ENCODE results near the gene GMPR2. TPM values are rescaled to one million over a fixed set of nuclear protein-coding genes. Genes with fewer than 3 reads are reported as not detected.

Gene GMPR2
- total and polyA plus RNA-seq, 2 of the 13 experiments (the other 11 are each of a cell fraction or from before 2014, with no cell fraction given) = 210 to 273 TPM

- TF ChIP-seq NCOA5 (CRISPR knock-in tag; IDR thresholded peaks at IDR 0.05) (peak; percentile 95), MLLT10 (CRISPR knock-in tag; IDR thresholded peaks at IDR 0.05) (peak; percentile 75), IRF9 (CRISPR knock-in tag; IDR thresholded peaks at IDR 0.05; ENCODE audit: borderline replicate concordance) (peak; percentile 99), ZNF460 (CRISPR knock-in tag; IDR thresholded peaks at IDR 0.05; ENCODE audit: borderline replicate concordance) (no peak), PAF1 (CRISPR knock-in tag; IDR thresholded peaks at IDR 0.05) (no peak; the same call in 1 of the 2 replicates), ZNF44 (CRISPR knock-in tag; IDR thresholded peaks at IDR 0.05) (peak; percentile 97), BRD4 (CRISPR knock-in tag; IDR thresholded peaks at IDR 0.05) (peak; percentile 95), POLR2AphosphoS5 (IDR thresholded peaks at IDR 0.05; ENCODE audit: low read depth, low read length) (peak; percentile 91), KAT7 (CRISPR knock-in tag; IDR thresholded peaks at IDR 0.05; ENCODE audit: borderline replicate concordance) (peak; percentile 97), ZXDC (CRISPR knock-in tag; IDR thresholded peaks at IDR 0.05) (no peak), DBP (CRISPR knock-in tag; IDR thresholded peaks at IDR 0.05; ENCODE audit: not compliant biosample characterization) (peak; percentile 98), RFX5 (IDR thresholded peaks at IDR 0.05; ENCODE audit: low read depth, low read length) (0 out of 2 replicates have a peak, but pooled peaks have one; percentile 42), DDIT3 (CRISPR knock-in tag; IDR thresholded peaks at IDR 0.05) (peak; percentile 78; the same call in 1 of the 2 replicates), ZNF710 (CRISPR knock-in tag; IDR thresholded peaks at IDR 0.05; ENCODE audit: borderline replicate concordance) (peak; percentile 77), ZNF546 (CRISPR knock-in tag; conservative IDR thresholded peaks at IDR 0.05) (peak; percentile 99), ZNF354B (CRISPR knock-in tag; IDR thresholded peaks at IDR 0.05) (peak; percentile 98), ATF6 (CRISPR knock-in tag; conservative IDR thresholded peaks at IDR 0.05) (no peak; the same call in 1 of the 2 replicates), ZNF761 (CRISPR knock-in tag; conservative IDR thresholded peaks at IDR 0.05) (peak; percentile 99), ZFP36 (IDR thresholded peaks at IDR 0.05; ENCODE audit: borderline replicate concordance, low read depth, low read length, partially characterized antibody) (no peak), STAT5B (CRISPR knock-in tag; IDR thresholded peaks at IDR 0.05) (peak; percentile 72; the same call in 1 of the 2 replicates)
Measured at GRCh38 chr14:24195186-24196070, 37.3 kb upstream of the GMPR2 start, which contains the start of gene TM9SF1 (continued).
